ENCODE results near the gene JMJD6. TPM values are rescaled to one million over a fixed set of nuclear protein-coding genes. Genes with fewer than 3 reads are reported as not detected.

The JMJD6 gene
- total RNA-seq, 1 donor from 2014 or later = 29.6 TPM

DNA sequence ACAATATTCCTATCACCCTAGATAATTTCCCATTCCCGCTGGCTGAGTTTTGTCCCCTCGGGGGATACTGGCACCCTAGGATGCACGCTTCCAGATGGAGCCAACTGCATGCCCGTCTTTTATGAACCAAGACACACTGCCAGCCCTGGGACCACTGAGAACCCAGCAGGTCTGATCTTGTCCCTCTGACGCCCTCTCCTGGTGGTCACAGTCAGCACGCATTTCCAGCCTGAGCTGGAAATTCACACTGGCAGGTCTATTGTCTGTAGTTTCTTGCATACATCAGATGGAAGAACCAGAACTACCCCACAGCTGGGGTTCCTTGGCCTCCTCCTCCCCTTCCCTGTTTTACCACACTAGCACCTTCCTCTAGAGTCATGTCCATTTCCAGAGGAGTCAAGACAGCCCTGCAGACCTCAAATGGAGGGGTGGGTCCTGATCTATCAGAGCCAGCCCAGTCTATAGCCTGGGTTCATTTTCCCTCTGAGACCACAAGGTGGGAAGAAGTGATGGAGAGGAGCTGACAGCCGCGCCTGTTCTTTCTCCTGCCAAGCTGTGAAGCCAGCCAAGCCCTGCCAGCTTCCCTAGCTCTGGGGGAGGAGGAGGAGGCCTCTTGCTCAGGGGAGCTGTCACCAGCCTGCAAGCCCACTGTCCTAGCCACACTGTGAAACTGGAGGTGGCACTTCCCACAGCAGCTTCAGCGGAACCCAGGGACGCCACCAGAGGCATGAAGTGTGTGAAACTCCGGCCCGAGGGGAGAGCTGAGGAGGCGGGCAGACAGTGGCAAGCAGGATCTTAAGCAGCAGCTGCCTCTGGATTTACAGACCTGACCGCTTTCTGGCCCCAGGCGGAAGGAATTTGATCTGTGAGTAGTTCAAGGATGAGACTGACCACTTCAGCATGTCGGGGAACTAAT is 44.9 kb downstream of the JMJD6 start:
- Histone ChIP-seq H3K9me3 (no peaks in the 10 kb centered on the region), H3K27ac (no peak overlapping the region), H3K36me3 (peaks cover 57% of the 10 kb centered on the region), H3K4me1 (peaks cover 13% of the 10 kb centered on the region), H3K27me3 (ENCODE audit: low read depth) (no peaks in the 10 kb centered on the region), H3K4me3 (no peak overlapping the region)
- peak; percentile 63 to 70 for ATAC-seq
- TF ChIP-seq, protein P1, sequence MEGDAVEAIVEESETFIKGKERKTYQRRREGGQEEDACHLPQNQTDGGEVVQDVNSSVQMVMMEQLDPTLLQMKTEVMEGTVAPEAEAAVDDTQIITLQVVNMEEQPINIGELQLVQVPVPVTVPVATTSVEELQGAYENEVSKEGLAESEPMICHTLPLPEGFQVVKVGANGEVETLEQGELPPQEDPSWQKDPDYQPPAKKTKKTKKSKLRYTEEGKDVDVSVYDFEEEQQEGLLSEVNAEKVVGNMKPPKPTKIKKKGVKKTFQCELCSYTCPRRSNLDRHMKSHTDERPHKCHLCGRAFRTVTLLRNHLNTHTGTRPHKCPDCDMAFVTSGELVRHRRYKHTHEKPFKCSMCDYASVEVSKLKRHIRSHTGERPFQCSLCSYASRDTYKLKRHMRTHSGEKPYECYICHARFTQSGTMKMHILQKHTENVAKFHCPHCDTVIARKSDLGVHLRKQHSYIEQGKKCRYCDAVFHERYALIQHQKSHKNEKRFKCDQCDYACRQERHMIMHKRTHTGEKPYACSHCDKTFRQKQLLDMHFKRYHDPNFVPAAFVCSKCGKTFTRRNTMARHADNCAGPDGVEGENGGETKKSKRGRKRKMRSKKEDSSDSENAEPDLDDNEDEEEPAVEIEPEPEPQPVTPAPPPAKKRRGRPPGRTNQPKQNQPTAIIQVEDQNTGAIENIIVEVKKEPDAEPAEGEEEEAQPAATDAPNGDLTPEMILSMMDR (IDR thresholded peaks at IDR 0.05) = peak; percentile 75
- DNase-seq = peak; percentile 73
- intact Hi-C loops (cut with DNase I) = no loop called here

DNA sequence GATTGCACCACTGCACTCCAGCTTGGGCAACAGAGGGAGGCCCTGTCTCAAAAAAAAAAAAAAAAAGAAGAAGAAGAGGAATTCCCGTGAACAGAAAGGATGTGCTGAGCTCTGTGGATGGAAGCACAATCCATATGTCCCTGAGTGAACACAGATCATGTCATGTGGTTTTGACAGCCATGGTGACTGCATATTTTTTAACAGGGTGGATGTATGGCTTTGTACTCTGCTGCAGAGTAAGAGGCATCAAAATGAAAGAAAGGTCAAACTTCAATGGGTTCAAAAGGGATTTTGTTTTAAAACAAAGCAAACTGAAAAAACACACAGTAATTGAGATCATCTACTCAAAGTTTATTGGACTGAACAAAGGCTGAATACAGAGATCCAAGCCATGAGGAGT is 47.2 kb downstream of the JMJD6 start:
- Histone ChIP-seq H3K36me3 (peaks cover 52% of the 10 kb centered on the region), H3K4me1 (peaks cover 11% of the 10 kb centered on the region), H3K27me3 (ENCODE audit: low read depth) (no peaks in the 10 kb centered on the region), H3K27ac (no peak overlapping the region), H3K9me3 (no peaks in the 10 kb centered on the region), H3K4me3 (no peak overlapping the region)
- intact Hi-C loops (cut with DNase I) = no loop called here
- no peak for ATAC-seq
- TF ChIP-seq, protein P1 (IDR thresholded peaks at IDR 0.05) = no peak
- DNase-seq = no peak

DNA sequence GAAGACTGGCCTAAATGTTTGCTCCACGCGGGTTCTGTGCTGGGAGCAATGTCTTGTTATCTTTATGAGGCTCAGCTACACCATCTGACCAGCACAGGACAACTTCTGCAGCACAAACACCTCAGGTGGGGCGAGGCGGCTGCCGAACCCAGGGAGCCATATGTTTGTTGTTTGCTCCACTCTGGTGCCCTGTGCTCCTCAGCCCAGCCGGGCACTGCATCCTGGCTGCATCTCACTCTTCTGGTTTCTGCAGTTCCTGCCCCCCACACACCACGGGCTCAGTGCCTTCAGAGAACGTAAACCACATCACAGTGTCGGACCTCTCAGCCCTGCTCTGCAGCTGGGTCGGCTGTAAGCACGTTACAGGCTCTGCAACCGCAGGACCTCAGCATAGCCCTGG is 48.1 kb downstream of the JMJD6 start:
- peaks cover 43% of the 10 kb centered on the region for H3K36me3 ChIP-seq
- no peak overlapping the region for H3K4me3 ChIP-seq
- ATAC-seq = peak; percentile 24 to 41
- TF ChIP-seq, protein P1 (IDR thresholded peaks at IDR 0.05) = no peak
- intact Hi-C loops (cut with DNase I) = no loop called here
- no peak overlapping the region for H3K27ac ChIP-seq
- no peaks in the 10 kb centered on the region for H3K27me3 ChIP-seq (ENCODE audit: low read depth)
- peaks cover 11% of the 10 kb centered on the region for H3K4me1 ChIP-seq
- no peak for DNase-seq
- no peaks in the 10 kb centered on the region for H3K9me3 ChIP-seq

DNA sequence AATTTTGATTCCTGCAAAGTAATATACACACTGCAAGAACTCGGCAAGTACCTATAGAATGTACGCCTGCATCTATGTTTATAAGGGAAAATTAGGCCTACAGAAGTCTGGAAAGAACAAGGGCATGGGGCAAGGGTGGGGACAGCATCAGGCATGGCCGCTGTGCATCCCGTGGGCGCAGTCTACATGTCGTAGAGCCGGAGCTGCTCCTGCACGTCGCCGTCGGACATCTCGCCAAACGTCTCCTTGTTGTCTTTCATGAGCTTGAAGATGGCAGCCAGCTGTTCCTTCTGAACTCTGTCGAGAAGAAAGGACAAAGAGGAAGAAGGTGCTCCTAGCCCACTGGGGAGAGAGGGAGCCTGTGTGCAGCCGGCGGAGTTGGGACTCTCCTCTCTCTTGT is 49.0 kb downstream of the JMJD6 start:
- ATAC-seq (no peak), DNase-seq (no peak)
- intact Hi-C loops (cut with DNase I) = no loop called here
- Histone ChIP-seq H3K4me1 (peaks cover 11% of the 10 kb centered on the region), H3K4me3 (no peak overlapping the region), H3K36me3 (peaks cover 34% of the 10 kb centered on the region), H3K9me3 (no peaks in the 10 kb centered on the region), H3K27ac (no peak overlapping the region), H3K27me3 (ENCODE audit: low read depth) (no peaks in the 10 kb centered on the region)
- TF ChIP-seq, protein P1 (IDR thresholded peaks at IDR 0.05) = no peak

DNA sequence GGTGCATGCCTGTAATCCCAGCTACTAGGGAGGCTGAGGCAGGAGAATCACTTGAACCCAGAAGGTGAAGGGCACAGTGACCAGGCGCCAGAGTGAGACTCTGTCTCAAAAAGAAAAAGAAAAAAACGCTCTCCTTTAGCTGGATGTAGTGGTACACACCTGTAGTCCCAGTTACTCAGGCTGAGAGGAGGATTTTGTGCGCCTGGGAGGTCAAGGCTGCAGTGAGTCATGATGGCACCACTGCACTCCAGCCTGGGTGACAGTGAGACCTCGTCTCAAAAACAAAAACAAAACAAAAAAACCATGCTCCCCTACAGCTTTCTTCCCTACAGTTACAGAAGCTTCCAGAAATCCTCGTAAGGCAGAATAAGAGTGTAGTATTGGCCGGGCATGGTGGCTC is 49.8 kb downstream of the JMJD6 start:
- no peak for ATAC-seq
- TF ChIP-seq, protein P1 (IDR thresholded peaks at IDR 0.05) = no peak
- no peak overlapping the region for H3K27ac ChIP-seq

More for the DNA sequence above, 49.8 kb downstream of the JMJD6 start:
- no peak for DNase-seq
- Histone ChIP-seq H3K27me3 (ENCODE audit: low read depth) (no peaks in the 10 kb centered on the region), H3K4me1 (peaks cover 7% of the 10 kb centered on the region), H3K4me3 (no peak overlapping the region), H3K36me3 (peaks cover 33% of the 10 kb centered on the region), H3K9me3 (no peaks in the 10 kb centered on the region)
- intact Hi-C loops (cut with DNase I) = no loop called here
